HG03066 (cell line): ENCODE results near the gene SLC6A20.

Experiments used
- ATAC-seq: cut with Tn5 transposase; IDR thresholded peaks from one replicate; pipeline ENCODE4 v1.9.1; 2021; ENCODE audit warnings: low read depth; ENCODE audit not compliant: unreplicated experiment

The SLC6A20 gene

GRCh38 chr3:45736707-45737106, 59.6 kb downstream of the SLC6A20 start:
- no peak for ATAC-seq

- no peak for ATAC-seq
These were observed 65.8 kb downstream of the SLC6A20 start for GRCh38 chr3:45730409-45731154.

- no peak for ATAC-seq
These were observed 66.7 kb downstream of the SLC6A20 start for GRCh38 chr3:45729614-45730013.

- ATAC-seq, result no peak
These were observed 71.4 kb downstream of the SLC6A20 start for GRCh38 chr3:45724911-45725310.

GRCh38 chr3:45719655-45720487, 76.5 kb downstream of the SLC6A20 start:
- ATAC-seq, result no peak

GRCh38 chr3:45716790-45717336, 79.5 kb downstream of the SLC6A20 start:
- no peak for ATAC-seq

- no peak for ATAC-seq
These were observed 80.4 kb downstream of the SLC6A20 start for GRCh38 chr3:45715945-45716344.

GRCh38 chr3:45712434-45713110, 83.8 kb downstream of the SLC6A20 start:
- ATAC-seq, result no peak

GRCh38 chr3:45711931-45712330, 84.4 kb downstream of the SLC6A20 start:
- ATAC-seq, result no peak

GRCh38 chr3:45705839-45706808, 90.2 kb downstream of the SLC6A20 start:
- ATAC-seq, result no peak
